ENCODE measurements around the gene ZNF23. TPM values are rescaled to one million over a fixed set of nuclear protein-coding genes. Genes with fewer than 3 reads are reported as not detected.

The ZNF23 gene
- total RNA-seq, 1 donor = 6.5 TPM

DNA sequence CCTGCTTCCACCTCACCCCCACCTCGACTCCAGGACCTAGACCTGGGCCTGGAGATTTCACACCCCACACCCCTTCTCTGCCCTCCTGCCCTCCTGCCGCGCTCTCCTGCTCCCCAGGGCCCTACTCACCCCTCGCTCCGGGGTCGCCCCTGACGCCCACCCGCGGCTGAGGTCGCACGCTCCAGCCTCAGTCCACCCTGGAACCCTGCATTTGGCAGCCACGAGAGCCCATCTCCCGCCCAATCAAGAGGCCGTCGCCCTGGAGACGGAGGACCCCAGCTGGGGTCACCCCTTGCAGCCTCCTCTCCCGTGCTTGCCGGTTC lies 36.3 kb downstream of the ZNF23 start:
- H3K27me3 ChIP-seq (ENCODE audit: insufficient read depth, low read length) = peaks cover 22% of the 10 kb centered on the region
- H3K4me3 ChIP-seq (ENCODE audit: low read length) = no peak overlapping the region

DNA sequence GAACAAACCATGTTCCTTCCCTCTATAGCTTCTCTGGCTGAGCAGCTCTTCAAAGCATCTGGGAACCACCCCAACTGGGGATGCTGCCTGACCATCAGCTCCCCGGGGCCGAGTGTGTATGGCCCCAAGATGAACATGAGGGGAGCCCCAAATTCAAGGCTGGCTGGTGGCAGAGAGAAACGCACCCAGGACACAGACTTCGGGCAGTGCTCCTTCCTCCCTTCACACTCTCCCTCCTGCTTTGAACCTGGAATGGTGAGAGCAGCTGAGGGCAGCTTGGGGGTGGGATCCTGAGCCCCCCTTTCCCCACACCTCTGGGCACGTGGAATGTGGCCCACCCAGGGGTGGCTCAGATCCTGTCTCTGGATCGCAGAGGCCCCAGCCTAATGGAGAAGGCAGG lies 37.4 kb downstream of the ZNF23 start:
- H3K9me3 ChIP-seq (ENCODE audit: low read depth, low read length) = no peaks in the 10 kb centered on the region
- H3K4me1 ChIP-seq (ENCODE audit: insufficient read depth, low read length) = no peaks in the 10 kb centered on the region
- H3K4me3 ChIP-seq (ENCODE audit: low read length) = no peak overlapping the region
- H3K27me3 ChIP-seq (ENCODE audit: insufficient read depth, low read length) = peaks cover 22% of the 10 kb centered on the region

More for the DNA sequence above, 36.3 kb downstream of the ZNF23 start:
- no peaks in the 10 kb centered on the region for H3K4me1 ChIP-seq (ENCODE audit: insufficient read depth, low read length)
- H3K9me3 ChIP-seq (ENCODE audit: low read depth, low read length) = no peaks in the 10 kb centered on the region

DNA sequence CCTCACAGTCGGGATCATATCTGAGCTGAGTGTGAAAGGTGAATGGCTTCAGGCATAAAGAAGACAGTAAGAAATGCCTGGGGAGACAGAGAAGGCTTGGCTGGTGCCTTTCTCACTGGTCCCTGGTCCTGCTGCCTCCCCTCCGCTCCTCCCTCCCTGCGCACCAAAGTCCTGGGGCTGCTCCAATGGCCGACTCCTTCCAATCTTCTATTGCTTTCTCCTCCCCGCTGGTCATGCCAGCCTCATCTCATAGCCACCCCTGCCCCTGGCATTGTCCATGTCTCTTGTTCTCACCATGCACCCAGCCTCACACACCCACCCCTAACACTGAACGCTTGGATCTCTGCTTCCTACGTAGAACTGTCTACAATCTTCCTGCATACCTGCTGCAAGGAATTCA lies 38.2 kb downstream of the ZNF23 start:
- no peaks in the 10 kb centered on the region for H3K4me1 ChIP-seq (ENCODE audit: insufficient read depth, low read length)
- no peaks in the 10 kb centered on the region for H3K9me3 ChIP-seq (ENCODE audit: low read depth, low read length)
- peaks cover 20% of the 10 kb centered on the region for H3K27me3 ChIP-seq (ENCODE audit: insufficient read depth, low read length)
- H3K4me3 ChIP-seq (ENCODE audit: low read length) = no peak overlapping the region

DNA sequence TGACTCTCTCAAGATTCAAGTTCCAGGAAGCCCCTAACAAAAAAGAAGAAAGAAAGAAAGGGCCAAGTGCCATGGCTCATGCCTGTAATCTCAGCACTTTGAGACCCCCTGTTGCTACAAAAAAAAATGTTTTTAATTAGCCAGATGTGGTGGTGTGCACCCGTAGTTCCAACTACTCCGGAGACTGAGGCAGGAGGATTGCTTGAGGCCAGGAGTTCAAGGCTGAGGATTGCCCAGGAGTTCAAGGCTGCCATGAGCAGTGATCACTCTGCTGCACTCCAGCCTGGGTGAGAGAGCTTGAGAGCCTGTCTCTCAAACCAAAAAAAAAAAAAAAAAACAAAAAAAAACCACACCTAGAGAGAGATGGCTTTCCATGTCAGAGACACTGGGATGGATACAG lies 39.0 kb downstream of the ZNF23 start:
- Histone ChIP-seq H3K9me3 (ENCODE audit: low read depth, low read length) (no peaks in the 10 kb centered on the region), H3K4me3 (ENCODE audit: low read length) (no peak overlapping the region), H3K4me1 (ENCODE audit: insufficient read depth, low read length) (no peaks in the 10 kb centered on the region), H3K27me3 (ENCODE audit: insufficient read depth, low read length) (peaks cover 17% of the 10 kb centered on the region)

DNA sequence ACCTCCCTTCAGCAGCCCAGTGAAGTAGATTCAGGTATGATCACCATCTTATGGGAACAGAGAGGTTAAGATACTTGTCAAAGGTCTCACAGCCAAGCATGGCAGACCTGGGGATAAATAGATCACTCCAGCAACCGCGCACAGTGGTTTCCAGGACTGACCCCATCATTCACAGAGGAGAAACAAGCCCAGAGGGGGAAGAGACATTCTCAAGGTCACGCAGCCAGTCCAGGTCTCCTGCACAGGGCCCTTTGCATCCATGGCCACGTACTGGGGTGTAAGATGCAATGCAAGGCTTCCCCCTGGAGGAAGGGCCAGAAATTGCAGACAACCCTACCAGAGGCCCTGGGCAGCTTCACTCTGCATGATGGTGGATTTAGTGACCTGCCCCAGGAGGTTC lies 40.1 kb downstream of the ZNF23 start:
- no peaks in the 10 kb centered on the region for H3K4me1 ChIP-seq (ENCODE audit: insufficient read depth, low read length)
- H3K9me3 ChIP-seq (ENCODE audit: low read depth, low read length) = no peaks in the 10 kb centered on the region
- peaks cover 13% of the 10 kb centered on the region for H3K27me3 ChIP-seq (ENCODE audit: insufficient read depth, low read length)
- H3K4me3 ChIP-seq (ENCODE audit: low read length) = no peak overlapping the region

DNA sequence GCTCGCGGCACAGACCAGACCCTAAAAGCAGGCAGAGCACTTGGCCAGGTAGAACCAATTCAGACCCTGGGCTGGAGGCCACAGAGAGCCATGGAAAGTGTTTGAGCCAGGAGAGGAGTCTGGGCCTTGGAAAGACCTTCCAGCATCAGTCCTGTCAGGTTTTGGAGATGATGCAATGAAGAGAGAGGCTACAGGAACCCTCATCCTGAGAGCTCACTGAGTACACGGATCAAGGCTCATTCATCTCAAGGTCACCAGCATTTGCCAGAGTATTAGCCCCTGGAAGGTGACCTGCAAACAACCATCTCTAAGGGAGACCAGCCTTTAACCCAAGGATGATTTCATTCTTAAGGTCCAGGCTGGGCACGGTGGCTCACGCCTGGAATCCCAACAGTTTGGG lies 48.0 kb downstream of the ZNF23 start:
- peaks cover 3% of the 10 kb centered on the region for H3K27me3 ChIP-seq (ENCODE audit: insufficient read depth, low read length)
- H3K9me3 ChIP-seq (ENCODE audit: low read depth, low read length) = no peaks in the 10 kb centered on the region
- no peaks in the 10 kb centered on the region for H3K4me1 ChIP-seq (ENCODE audit: insufficient read depth, low read length)
- no peak overlapping the region for H3K4me3 ChIP-seq (ENCODE audit: low read length)

DNA sequence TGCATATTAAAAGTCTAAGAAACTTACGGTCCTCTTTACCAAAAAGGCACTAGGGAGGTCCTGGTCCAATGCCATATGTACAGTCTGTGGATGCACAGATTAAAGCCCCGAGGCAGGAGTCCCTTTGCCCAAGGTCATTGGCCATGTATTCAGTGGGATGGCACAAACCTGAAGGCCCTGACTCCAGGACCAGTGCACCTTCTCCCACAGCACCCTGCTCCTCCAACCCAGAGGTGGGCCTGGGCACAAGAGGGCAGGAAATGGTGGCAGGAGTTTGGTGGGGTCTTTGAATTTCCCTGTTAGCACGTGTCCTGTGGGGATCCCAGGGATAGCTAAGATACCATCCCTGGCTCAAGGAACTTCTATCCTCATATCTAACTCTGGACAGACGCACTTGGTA lies 48.7 kb downstream of the ZNF23 start:
- Histone ChIP-seq H3K9me3 (ENCODE audit: low read depth, low read length) (no peaks in the 10 kb centered on the region), H3K4me1 (ENCODE audit: insufficient read depth, low read length) (no peaks in the 10 kb centered on the region), H3K27me3 (ENCODE audit: insufficient read depth, low read length) (peaks cover 3% of the 10 kb centered on the region), H3K4me3 (ENCODE audit: low read length) (no peak overlapping the region)

DNA sequence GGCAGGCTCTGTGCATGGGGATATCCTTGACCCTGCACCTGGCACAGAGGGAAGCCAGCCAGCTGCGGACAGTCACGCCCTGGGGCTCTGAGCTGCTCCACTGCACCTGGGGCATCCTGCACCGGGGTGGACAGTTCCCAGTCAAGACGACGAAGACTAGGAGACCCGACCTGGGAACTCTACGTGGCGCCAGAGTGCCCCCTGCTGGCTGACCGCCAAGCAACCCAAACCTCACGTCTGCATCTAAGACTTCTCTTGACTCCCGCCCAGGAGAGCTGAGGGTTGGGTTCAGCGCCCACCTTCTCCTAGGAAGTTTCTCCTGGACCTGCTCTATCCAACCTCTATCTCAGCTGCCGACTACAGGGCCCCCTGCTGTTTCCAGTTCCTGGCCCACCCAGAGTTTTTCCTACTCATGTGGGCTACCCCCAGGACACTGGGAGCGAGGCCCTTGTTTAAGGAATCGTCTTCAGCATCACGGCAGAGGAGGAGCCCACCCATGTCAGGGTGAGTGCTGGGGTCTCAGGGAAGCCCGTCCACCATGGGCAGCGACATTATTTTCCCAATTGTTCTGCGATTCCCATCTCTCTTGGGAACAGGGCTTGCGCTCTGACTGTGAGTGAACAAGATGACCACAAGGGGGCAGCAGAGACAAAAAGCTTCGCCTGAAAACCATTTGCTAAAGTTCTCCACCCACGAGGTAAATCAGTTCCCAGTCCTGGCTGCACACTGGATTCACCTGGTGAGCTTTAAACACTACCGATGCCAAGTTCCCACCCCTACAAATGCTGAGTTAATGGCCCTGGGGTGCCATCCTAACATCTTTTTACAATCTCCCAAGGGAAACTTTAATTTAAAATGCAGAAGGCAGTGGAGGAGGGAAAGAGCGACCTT lies 49.5 kb downstream of the ZNF23 start:
- peaks cover 3% of the 10 kb centered on the region for H3K27me3 ChIP-seq (ENCODE audit: insufficient read depth, low read length)
- no peaks in the 10 kb centered on the region for H3K4me1 ChIP-seq (ENCODE audit: insufficient read depth, low read length)
- H3K4me3 ChIP-seq (ENCODE audit: low read length) = no peak overlapping the region
- H3K9me3 ChIP-seq (ENCODE audit: low read depth, low read length) = no peaks in the 10 kb centered on the region

DNA sequence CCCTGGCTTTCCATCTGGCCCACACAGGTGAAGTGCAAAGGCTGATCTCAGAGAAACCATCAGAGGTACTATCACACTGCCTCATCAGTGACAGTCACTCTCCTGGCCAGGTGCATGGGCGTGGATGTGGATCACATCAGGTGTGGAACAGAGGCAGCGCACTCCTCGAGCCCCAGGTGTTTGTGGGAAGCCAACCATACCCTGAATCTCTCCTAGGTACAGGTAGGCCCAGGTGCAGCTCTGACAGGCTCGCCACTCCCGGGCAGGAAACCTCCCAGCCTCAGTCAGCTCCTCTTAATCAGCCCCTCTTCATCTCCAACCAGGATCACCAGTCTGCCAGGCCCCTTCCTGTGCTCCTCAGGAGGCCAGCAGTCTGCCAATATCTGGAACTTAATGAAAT lies 51.9 kb downstream of the ZNF23 start:
- H3K27me3 ChIP-seq (ENCODE audit: insufficient read depth, low read length) = no peaks in the 10 kb centered on the region
- H3K9me3 ChIP-seq (ENCODE audit: low read depth, low read length) = no peaks in the 10 kb centered on the region
- H3K4me3 ChIP-seq (ENCODE audit: low read length) = no peak overlapping the region
- H3K4me1 ChIP-seq (ENCODE audit: insufficient read depth, low read length) = no peaks in the 10 kb centered on the region

DNA sequence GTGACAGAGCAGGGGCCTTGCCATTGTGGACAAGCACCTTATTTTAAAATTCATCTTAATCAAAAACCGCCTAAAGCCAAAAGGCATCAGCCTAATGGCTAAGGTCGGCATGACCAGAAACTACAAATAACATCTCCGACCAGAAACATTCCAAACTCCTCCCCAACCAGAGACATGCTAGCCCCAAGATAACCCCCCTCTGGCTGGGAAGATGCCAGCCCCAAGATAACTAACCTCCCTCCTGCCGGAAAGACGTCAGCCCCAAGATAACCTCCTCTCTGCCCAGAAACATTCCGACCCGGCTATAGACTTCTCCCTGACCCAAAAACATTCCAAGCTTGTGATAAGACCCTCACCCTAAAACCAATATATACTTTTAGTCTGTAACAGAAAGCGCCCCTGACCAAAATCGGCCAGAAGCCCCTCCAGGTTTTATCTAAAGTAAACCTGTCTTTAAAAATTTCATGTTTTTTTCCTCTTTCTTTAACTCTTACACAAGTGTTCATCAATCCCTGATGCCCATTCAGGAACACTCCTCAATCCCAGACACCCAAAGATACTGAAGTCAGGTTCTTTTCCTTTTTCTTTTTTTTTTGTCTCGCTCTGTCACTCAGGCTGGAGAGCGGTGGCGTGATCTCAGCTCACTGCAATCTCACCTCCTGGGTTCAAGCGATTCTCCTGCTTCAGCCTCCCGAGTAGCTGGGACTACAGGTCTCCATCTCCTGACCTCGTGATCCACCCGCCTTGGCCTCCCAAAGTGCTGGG lies 52.9 kb downstream of the ZNF23 start:
- no peaks in the 10 kb centered on the region for H3K4me1 ChIP-seq (ENCODE audit: insufficient read depth, low read length)
- H3K9me3 ChIP-seq (ENCODE audit: low read depth, low read length) = no peaks in the 10 kb centered on the region
- H3K27me3 ChIP-seq (ENCODE audit: insufficient read depth, low read length) = no peaks in the 10 kb centered on the region
- no peak overlapping the region for H3K4me3 ChIP-seq (ENCODE audit: low read length)

DNA sequence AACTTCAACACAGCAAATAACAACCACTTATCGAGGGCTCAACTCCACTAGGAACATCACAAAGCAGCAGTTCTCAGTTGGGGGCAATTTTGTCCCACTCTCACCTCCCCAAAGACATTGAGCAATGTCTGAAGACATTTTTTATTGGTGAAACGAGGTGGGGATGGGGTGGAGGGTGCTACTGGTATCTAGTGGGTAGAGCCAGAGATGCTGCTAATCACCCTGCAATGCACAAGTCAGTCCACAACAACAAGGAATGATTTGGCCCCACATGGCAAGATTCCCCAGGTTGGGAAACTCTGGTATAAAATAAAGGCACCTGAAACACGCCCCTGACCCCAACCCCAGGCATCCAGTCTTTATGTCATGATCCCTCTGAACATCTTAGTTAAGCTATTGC lies 53.5 kb downstream of the ZNF23 start:
- Histone ChIP-seq H3K27me3 (ENCODE audit: insufficient read depth, low read length) (no peaks in the 10 kb centered on the region), H3K9me3 (ENCODE audit: low read depth, low read length) (no peaks in the 10 kb centered on the region), H3K4me3 (ENCODE audit: low read length) (no peak overlapping the region), H3K4me1 (ENCODE audit: insufficient read depth, low read length) (no peaks in the 10 kb centered on the region)

DNA sequence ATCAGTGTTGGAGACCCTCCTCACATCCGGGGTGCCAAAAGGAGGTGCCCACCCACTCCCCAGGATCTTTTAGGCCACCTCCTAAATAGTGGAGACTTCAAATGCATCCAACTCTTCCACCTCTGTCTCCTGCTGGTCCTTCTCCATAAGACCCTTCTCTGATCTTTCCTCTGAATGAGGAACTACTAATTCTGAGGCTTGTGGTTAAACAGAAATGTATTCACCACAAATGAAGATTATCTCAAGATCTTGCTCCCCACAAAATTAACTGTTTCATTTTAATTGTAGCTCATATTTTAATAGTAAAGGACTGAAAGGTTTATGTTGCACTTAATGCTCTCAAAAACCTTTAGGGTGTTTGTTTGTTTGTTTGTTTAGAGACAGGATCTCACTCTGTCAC lies 54.3 kb downstream of the ZNF23 start:
- H3K4me3 ChIP-seq (ENCODE audit: low read length) = no peak overlapping the region
- H3K27me3 ChIP-seq (ENCODE audit: insufficient read depth, low read length) = no peaks in the 10 kb centered on the region
- no peaks in the 10 kb centered on the region for H3K9me3 ChIP-seq (ENCODE audit: low read depth, low read length)
- no peaks in the 10 kb centered on the region for H3K4me1 ChIP-seq (ENCODE audit: insufficient read depth, low read length)

DNA sequence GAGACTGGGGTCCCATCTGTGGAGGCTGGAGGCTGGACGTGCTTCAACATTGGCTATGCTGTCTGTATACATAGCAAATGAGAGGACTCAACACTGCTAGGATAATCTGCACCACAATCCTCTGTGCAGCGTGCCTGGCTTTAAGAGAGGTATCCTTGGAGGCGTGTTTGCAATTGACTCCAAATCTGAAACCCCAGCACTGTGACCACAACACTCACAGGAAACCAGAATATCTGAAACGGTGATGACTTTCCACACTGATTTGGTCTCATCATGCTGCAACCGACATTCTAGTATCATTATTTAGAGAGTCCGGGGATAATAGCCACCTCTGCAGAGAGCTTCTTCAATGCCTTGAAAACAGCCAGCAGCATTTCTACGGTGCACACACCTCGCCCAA lies 55.3 kb downstream of the ZNF23 start:
- Histone ChIP-seq H3K4me3 (ENCODE audit: low read length) (no peak overlapping the region), H3K4me1 (ENCODE audit: insufficient read depth, low read length) (no peaks in the 10 kb centered on the region), H3K9me3 (ENCODE audit: low read depth, low read length) (no peaks in the 10 kb centered on the region), H3K27me3 (ENCODE audit: insufficient read depth, low read length) (no peaks in the 10 kb centered on the region)

DNA sequence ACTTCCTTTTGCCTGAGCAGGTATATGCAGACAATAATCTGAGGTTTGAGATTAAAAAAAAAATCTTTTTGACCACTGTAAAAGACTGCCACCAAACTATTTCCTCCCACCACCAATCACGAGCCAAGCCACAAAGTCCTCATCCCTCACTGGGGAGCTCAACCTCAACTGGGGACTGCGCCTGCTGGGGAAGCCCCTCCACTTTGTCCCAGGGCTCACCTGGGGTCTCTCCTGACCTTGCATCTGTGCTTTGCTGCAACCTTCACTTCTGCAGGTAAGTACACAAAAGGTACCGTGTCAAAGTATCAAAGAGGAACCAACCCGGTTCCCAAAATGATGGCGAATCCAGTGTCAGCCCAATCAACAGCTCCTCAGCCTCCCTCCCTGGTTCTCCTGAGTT lies 55.7 kb downstream of the ZNF23 start:
- no peak overlapping the region for H3K4me3 ChIP-seq (ENCODE audit: low read length)
- no peaks in the 10 kb centered on the region for H3K4me1 ChIP-seq (ENCODE audit: insufficient read depth, low read length)
- H3K9me3 ChIP-seq (ENCODE audit: low read depth, low read length) = no peaks in the 10 kb centered on the region
- no peaks in the 10 kb centered on the region for H3K27me3 ChIP-seq (ENCODE audit: insufficient read depth, low read length)

DNA sequence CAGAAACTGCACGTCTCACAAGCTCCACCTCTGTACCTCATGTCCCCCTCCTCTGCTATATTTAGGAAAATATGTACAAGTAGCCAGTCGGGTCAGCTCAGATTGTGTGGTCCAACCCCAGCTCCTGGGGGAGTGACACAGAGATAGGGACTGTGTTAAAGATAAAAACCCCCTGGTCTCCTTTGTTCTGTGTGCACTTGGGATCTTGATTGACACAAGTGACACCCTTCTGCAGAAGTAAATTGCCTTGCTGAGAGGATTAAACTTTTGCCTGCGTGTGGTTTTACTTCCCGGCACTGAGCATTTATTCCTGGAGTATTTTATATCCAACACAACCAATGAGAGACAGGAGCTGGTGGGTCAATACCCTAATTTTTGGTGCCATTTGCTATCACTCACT lies 57.7 kb downstream of the ZNF23 start:
- no peaks in the 10 kb centered on the region for H3K4me1 ChIP-seq (ENCODE audit: insufficient read depth, low read length)
- H3K9me3 ChIP-seq (ENCODE audit: low read depth, low read length) = no peaks in the 10 kb centered on the region
- H3K27me3 ChIP-seq (ENCODE audit: insufficient read depth, low read length) = no peaks in the 10 kb centered on the region
- no peak overlapping the region for H3K4me3 ChIP-seq (ENCODE audit: low read length)

DNA sequence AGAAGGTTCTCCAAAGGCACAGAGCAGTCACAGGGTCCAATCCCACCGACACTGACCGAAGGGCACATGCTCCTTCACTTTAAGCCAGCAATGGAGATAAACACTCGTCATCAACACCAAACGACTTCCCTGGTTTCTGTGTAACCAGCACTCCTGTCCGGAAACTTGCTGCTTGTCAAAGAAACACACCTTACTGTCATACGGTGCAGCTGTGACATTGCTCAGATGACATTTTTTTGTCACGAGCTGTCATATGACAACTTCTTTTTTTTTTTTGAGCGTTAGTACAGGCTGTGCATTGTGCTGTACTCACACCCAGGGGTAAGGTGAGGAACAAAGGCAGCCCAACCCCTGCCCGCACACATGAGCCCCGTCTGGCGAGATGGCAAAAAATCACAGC lies 59.4 kb downstream of the ZNF23 start:
- H3K27me3 ChIP-seq (ENCODE audit: insufficient read depth, low read length) = no peaks in the 10 kb centered on the region
- no peaks in the 10 kb centered on the region for H3K9me3 ChIP-seq (ENCODE audit: low read depth, low read length)
- no peak overlapping the region for H3K4me3 ChIP-seq (ENCODE audit: low read length)
- H3K4me1 ChIP-seq (ENCODE audit: insufficient read depth, low read length) = no peaks in the 10 kb centered on the region

Data from mononuclear cell (primary cell).